Esophagus muscularis mucosa (tissue), 3 donors: ENCODE measurements around the gene LPAR1.

Experiments used
- CTCF ChIP-seq, 3 experiments: fragments of 200-600 bp in 2 of 3; fragments of 450-650 bp in 1 of 3; sonication (generic) in 2 of 3; IDR thresholded peaks; one replicate each; pipeline ENCODE4 v1.5.1; 2017 to 2019; ENCODE audit warnings: antibody characterized with exemption in 3 of 3, mild to moderate bottlenecking in 2 of 3, moderate library complexity in 1 of 3
- POLR2A ChIP-seq: fragments of 450-650 bp; IDR thresholded peaks from one replicate; pipeline ENCODE4 v1.6.1; 2017; ENCODE audit warnings: antibody characterized with exemption, moderate library complexity, mild to moderate bottlenecking, low read depth
- POLR2AphosphoS5 ChIP-seq, 2 donors: sonication (generic); formaldehyde crosslinking; IDR thresholded peaks; one replicate each; pipeline ENCODE4 v1.6.1; 2017; ENCODE audit warnings: antibody characterized with exemption in 2 of 2

GRCh38 chr9:111074395-111074794 lies 36.1 kb upstream of the LPAR1 start:
- TF ChIP-seq CTCF (IDR thresholded peaks at IDR 0.05), result no peak
- TF ChIP-seq POLR2A, result no peak
- no peak for TF ChIP-seq POLR2AphosphoS5 (IDR thresholded peaks at IDR 0.05)
